Endothelial cell of umbilical vein (primary cell): ENCODE measurements around the gene SIPA1. TPM values are rescaled to one million over a fixed set of nuclear protein-coding genes. Genes with fewer than 3 reads are reported as not detected.

ENCODE experiments used
- BruUV-seq: library from RNA; stranded (reverse); fragments of 400-500 nt; replicated peaks from 2 replicates; lab custom pipeline; 2021; lab: Mats Ljungman, UMichigan
- CTCF ChIA-PET: fragments of 300-600, 350-600 bp; sonication (Branson Sonifier 250); formaldehyde crosslinking; loops from one replicate; lab custom pipeline; 2021; ENCODE audit warnings: antibody characterized with exemption, inconsistent platforms; lab: Charles Lee
- POLR2A ChIA-PET: fragments of 300-600, 350-600 bp; sonication (Branson Sonifier 250); formaldehyde crosslinking; loops from one replicate; lab custom pipeline; 2021; ENCODE audit warnings: antibody characterized with exemption, inconsistent platforms; lab: Charles Lee
- DNase-seq: peaks from one replicate; pipeline ENCODE4 v3.0.0-alpha.2; 2011; ENCODE audit warnings: low read depth, low spot score
- FAIRE-seq: peaks from 2 replicates; lab custom pipeline; 2011; peaks lifted over from hg19 to GRCh38; lab: Jason Lieb, UNC
- H2AFZ ChIP-seq: 2 replicates; pipeline ENCODE4 v1.6.0; 2012; ENCODE audit warnings: low read depth, low read length, control low read depth, inconsistent platforms
- H3K27ac ChIP-seq: 2 replicates; pipeline ENCODE4 v1.5.1; 2011; ENCODE audit warnings: low read depth, mild to moderate bottlenecking, control low read depth, low read length, moderate library complexity; ENCODE audit not compliant: insufficient read depth
- H3K27me3 ChIP-seq, 2 experiments: 2 replicates each; pipeline versions ENCODE4 v1.6.0 to v1.6.1; 2011; ENCODE audit warnings: low read length in 2 of 2, mixed read lengths in 1 of 2; ENCODE audit not compliant: control insufficient read depth in 2 of 2, insufficient read depth in 2 of 2
- H3K36me3 ChIP-seq, 2 experiments: 2 replicates in 1 of 2; 3 replicates in 1 of 2; pipeline ENCODE4 v1.5.1; 2011; ENCODE audit warnings: low read length in 2 of 2, mild to moderate bottlenecking in 1 of 2, moderate library complexity in 1 of 2; ENCODE audit not compliant: control insufficient read depth in 2 of 2, insufficient read depth in 2 of 2; ENCODE audit errors: extremely low read depth in 1 of 2
- H3K4me1 ChIP-seq: 3 replicates; pipeline ENCODE4 v1.5.1; 2011; ENCODE audit warnings: mild to moderate bottlenecking, low read length; ENCODE audit not compliant: control insufficient read depth, insufficient read depth; ENCODE audit errors: extremely low read depth
- H3K4me2 ChIP-seq: 2 replicates; pipeline ENCODE4 v1.6.1; 2011; ENCODE audit warnings: low read length, control low read depth, mixed read lengths; ENCODE audit not compliant: insufficient read depth
- H3K4me3 ChIP-seq, 3 experiments: fragments of 200-600 bp in 1 of 3; sonication (generic), shearing (Covaris generic) in 1 of 3; replicated peaks in 1 of 3; 2 replicates each; pipeline ENCODE4 v1.5.1; 2011 to 2016; ENCODE audit warnings: control low read depth in 3 of 3, low read length in 3 of 3, mild to moderate bottlenecking in 2 of 3, inconsistent platforms in 1 of 3, low read depth in 1 of 3, moderate library complexity in 1 of 3; ENCODE audit not compliant: insufficient read depth in 1 of 3
- H3K79me2 ChIP-seq: 2 replicates; pipeline ENCODE4 v1.6.0; 2012; ENCODE audit warnings: low read length, inconsistent platforms; ENCODE audit not compliant: control insufficient read depth, insufficient read depth
- H3K9ac ChIP-seq: replicated peaks from 2 replicates; pipeline ENCODE3; 2011; ENCODE audit warnings: low read length, control low read depth; ENCODE audit not compliant: insufficient read depth; ENCODE audit errors: extremely low read depth
- H3K9me1 ChIP-seq: replicated peaks from 3 replicates; pipeline ENCODE4 v1.6.0; 2011; ENCODE audit warnings: mild to moderate bottlenecking, low read length; ENCODE audit not compliant: control insufficient read depth, insufficient read depth; ENCODE audit errors: extremely low read depth
- H3K9me3 ChIP-seq: replicated peaks from 2 replicates; pipeline ENCODE4 v1.5.1; 2012; ENCODE audit warnings: low read length, inconsistent platforms; ENCODE audit not compliant: control insufficient read depth, insufficient read depth
- H4K20me1 ChIP-seq: replicated peaks from 2 replicates; pipeline ENCODE3; 2011; ENCODE audit warnings: mild to moderate bottlenecking, low read length; ENCODE audit not compliant: control insufficient read depth, insufficient read depth; ENCODE audit errors: extremely low read depth
- CTCF ChIP-seq, 2 donors: IDR thresholded peaks; 1 replicate in 1 of 2; 2 replicates in 1 of 2; pipeline ENCODE4 v1.5.1; 2011; ENCODE audit warnings: low read length in 2 of 2, mild to moderate bottlenecking in 2 of 2, moderate library complexity in 2 of 2, control low read depth in 1 of 2, inconsistent platforms in 1 of 2, low read depth in 1 of 2; ENCODE audit not compliant: insufficient read depth in 1 of 2; ENCODE audit errors: extremely low read depth in 1 of 2
- EZH2 ChIP-seq: IDR thresholded peaks from 2 replicates; pipeline ENCODE4 v1.6.1; 2012; ENCODE audit warnings: borderline replicate concordance, low read depth, mild to moderate bottlenecking, moderate library complexity, low read length, inconsistent platforms; ENCODE audit not compliant: severe bottlenecking
- FOS ChIP-seq: IDR thresholded peaks from 2 replicates; pipeline ENCODE4 v1.6.1; 2011; ENCODE audit warnings: mild to moderate bottlenecking, low read length, moderate library complexity, borderline replicate concordance; ENCODE audit not compliant: insufficient read depth
- GATA2 ChIP-seq: IDR thresholded peaks from 2 replicates; pipeline ENCODE4 v1.7.0; 2011; ENCODE audit warnings: low read depth, mild to moderate bottlenecking, moderate library complexity, mixed read lengths, low read length; ENCODE audit not compliant: insufficient read length, insufficient read depth
- JUN ChIP-seq: IDR thresholded peaks from 2 replicates; pipeline ENCODE4 v1.6.1; 2011; ENCODE audit warnings: borderline replicate concordance, low read depth; ENCODE audit not compliant: insufficient read length, insufficient read depth
- MAX ChIP-seq: IDR thresholded peaks from 2 replicates; pipeline ENCODE4 v1.6.1; 2011; ENCODE audit not compliant: insufficient read depth, insufficient read length
- MYC ChIP-seq: IDR thresholded peaks from one replicate; pipeline ENCODE4 v1.6.1; 2011; ENCODE audit warnings: mild to moderate bottlenecking, low read depth, low read length
- POLR2A ChIP-seq: IDR thresholded peaks from 2 replicates; pipeline ENCODE4 v1.6.1; 2012; ENCODE audit warnings: low read depth, mild to moderate bottlenecking, control low read depth, low read length
- POLR2AphosphoS5 ChIP-seq: IDR thresholded peaks from 2 replicates; pipeline ENCODE4 v1.6.1; 2012; ENCODE audit warnings: low read depth, mild to moderate bottlenecking, control low read depth, low read length, moderate library complexity; ENCODE audit not compliant: insufficient read depth
- dilution Hi-C: fragments of 300-500 bp; cut with MboI; formaldehyde crosslinking; loops from one replicate; pipeline ENCODE4 v1.15.0; 2019; ENCODE audit warnings: low sequenced_read_pairs; ENCODE audit not compliant: extremely low pct_ligation_motif_present
- intact Hi-C: fragments of 100-400 bp; cut with micrococcal nuclease; formaldehyde crosslinking; loops from one replicate; pipeline ENCODE4 v1.10.0; 2022
- polyA plus RNA-seq, 4 experiments: library from polyadenylated mRNA; depleted of rRNA in 3 of 4; stranded (reverse) in 3 of 4; unstranded in 1 of 4; fragments of >200 nt; gene quantifications; 2 replicates each; pipeline versions ENCODE4 v1.2.1 to v1.2.3, GENCODE V29; 2011 to 2012; ENCODE audit warnings: missing spikeins in 1 of 4
- total RNA-seq: library from RNA; stranded (reverse); gene quantifications from 2 replicates; pipeline ENCODE4 v1.2.3, GENCODE V29; 2021

SIPA1 gene
- total and polyA plus RNA-seq, 2 donors (not counting 3 experiments of a cell fraction or from before 2014, with no cell fraction given), result 67.5 to 119 TPM

- CTCF ChIA-PET, result interaction anchor here (1.5 kb wide), 1 partner anchor 49 kb away, joined by 3 read pairs; no protein-coding TSS in a partner anchor
- H3K4me3 ChIP-seq, result no peak overlapping the region
- POLR2A ChIA-PET, result no interaction called here
- H3K9me1 ChIP-seq, result no peaks in the 10 kb centered on the region
- no peak for FAIRE-seq
- peaks cover 48% of the 10 kb centered on the region for H3K4me1 ChIP-seq
- intact Hi-C loops, result no loop called here
- H3K4me2 ChIP-seq, result no peak overlapping the region
- TF ChIP-seq GATA2 (no peak), MYC (no peak), FOS (no peak), MAX (no peak), JUN (no peak), POLR2AphosphoS5 (no peak), POLR2A (no peak), EZH2 (no peak), CTCF (IDR thresholded peaks at IDR 0.05; ENCODE audit: extremely low read depth in 1 of 2, insufficient read depth in 1 of 2, low read depth in 1 of 2, low read length in 2 of 2) (no peak)
- H3K9ac ChIP-seq, result no peak overlapping the region
- no peak for DNase-seq
- no peaks in the 10 kb centered on the region for H3K27me3 ChIP-seq
- H3K9me3 ChIP-seq, result no peaks in the 10 kb centered on the region
- dilution Hi-C loops, result no loop called here
- no TSS peak for BruUV-seq
- H2AFZ ChIP-seq, result no peak overlapping the region
- H3K36me3 ChIP-seq, result peaks cover 6 to 26% of the 10 kb centered on the region in 2 experiments
- H3K27ac ChIP-seq, result no peak overlapping the region
- H3K79me2 ChIP-seq, result peaks cover 16% of the 10 kb centered on the region
- H4K20me1 ChIP-seq, result no peaks in the 10 kb centered on the region
Measured at GRCh38 chr11:65641297-65642013, 3.6 kb downstream of the SIPA1 start.
